Thymus (tissue), 11 donors: ENCODE measurements around the gene SS18L1. TPM values are rescaled to one million over a fixed set of nuclear protein-coding genes. Genes with fewer than 3 reads are reported as not detected.

Experiments
- DNase-seq, 9 donors: peaks; one replicate each; pipeline ENCODE4 v3.0.0-alpha.2; 2013; ENCODE audit warnings: low spot score in 9 of 9, low read depth in 6 of 9, missing footprints in 1 of 9
- H3K27ac ChIP-seq, 2 donors: one replicate each; pipeline ENCODE4 v1.5.1; 2013; ENCODE audit warnings: control low read depth in 1 of 2, low read depth in 1 of 2, low read length in 1 of 2, mild to moderate bottlenecking in 1 of 2, moderate library complexity in 1 of 2
- H3K27me3 ChIP-seq, 2 donors: one replicate each; pipeline ENCODE4 v1.5.1; 2013; ENCODE audit warnings: low read length in 1 of 2; ENCODE audit not compliant: control insufficient read depth in 2 of 2, insufficient read depth in 1 of 2
- H3K36me3 ChIP-seq, 2 donors: one replicate each; pipeline ENCODE4 v1.5.1; 2013; ENCODE audit warnings: low read length in 1 of 2, mild to moderate bottlenecking in 1 of 2, moderate library complexity in 1 of 2; ENCODE audit not compliant: control insufficient read depth in 2 of 2, insufficient read depth in 2 of 2
- H3K4me1 ChIP-seq, 2 donors: one replicate each; pipeline ENCODE4 v1.5.1; 2013; ENCODE audit warnings: low read length in 2 of 2; ENCODE audit not compliant: control insufficient read depth in 2 of 2, insufficient read depth in 2 of 2
- H3K4me3 ChIP-seq, 2 donors: one replicate each; pipeline ENCODE4 v1.5.1; 2013; ENCODE audit warnings: low read length in 2 of 2, control low read depth in 1 of 2, mild to moderate bottlenecking in 1 of 2
- H3K9me3 ChIP-seq, 2 donors: one replicate each; pipeline ENCODE4 v1.5.1; 2013; ENCODE audit warnings: low read length in 1 of 2, mild to moderate bottlenecking in 1 of 2; ENCODE audit not compliant: control insufficient read depth in 2 of 2, insufficient read depth in 1 of 2
- WGBS: extraction: QIAGEN DNeasy Blood & Tissue Kit; methylation state at CpG from one replicate; pipeline ENCODE4 v1.1.7; 2013; 5-methylcytosine and 5-hydroxymethylcytosine counted together
- polyA plus RNA-seq: library from polyadenylated mRNA; stranded (reverse); fragments of 200-250 nt; gene quantifications from one replicate; pipeline ENCODE4 v1.2.3, GENCODE V29; 2013
- total RNA-seq: library from RNA; stranded (reverse); fragments of 120-200 nt; gene quantifications from one replicate; pipeline ENCODE4 v1.2.4, GENCODE V29; 2013
- donor health status: healthy.

SS18L1 gene
- total and polyA plus RNA-seq, 2 donors: 6.2 to 22.3 TPM

DNA sequence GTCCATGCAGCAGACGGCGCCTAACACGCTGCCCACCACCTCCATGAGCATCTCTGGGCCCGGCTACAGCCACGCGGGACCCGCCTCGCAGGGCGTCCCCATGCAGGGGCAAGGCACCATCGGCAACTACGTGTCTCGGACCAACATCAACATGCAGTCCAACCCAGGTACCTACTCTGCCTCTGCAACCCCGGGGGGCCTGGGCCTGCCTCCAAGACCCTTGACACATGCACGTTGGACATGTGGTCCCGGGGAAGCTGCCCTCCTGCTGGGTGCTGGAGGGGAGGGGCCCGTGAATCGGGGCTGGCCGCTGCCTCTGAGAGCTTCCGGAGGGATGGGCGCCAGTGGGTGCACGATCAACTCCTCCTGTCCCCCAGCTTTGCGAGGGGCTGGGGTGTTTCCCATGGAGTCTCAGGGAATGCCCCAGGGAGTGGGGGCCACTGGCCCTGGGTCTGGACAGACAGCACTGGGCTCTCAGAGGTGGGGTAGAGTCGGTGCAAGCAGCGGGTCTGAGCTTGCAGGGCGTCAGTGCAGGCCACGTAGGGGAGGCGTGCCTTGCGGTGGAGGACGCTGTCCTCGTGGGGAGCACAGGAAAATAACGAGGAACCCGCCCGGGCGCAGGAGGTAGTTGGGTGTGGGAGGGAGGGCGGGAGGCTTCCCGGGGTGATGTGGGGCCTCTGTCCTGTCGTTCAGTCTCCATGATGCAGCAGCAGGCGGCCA is 19.4 kb downstream of the SS18L1 start:
- peaks cover 38 to 77% of the 10 kb centered on the region in 2 donors for H3K36me3 ChIP-seq
- no peak for DNase-seq
- H3K27ac ChIP-seq: no peak overlapping the region
- no peak overlapping the region for H3K4me3 ChIP-seq
- no peaks in the 10 kb centered on the region for H3K4me1 ChIP-seq
- H3K27me3 ChIP-seq: no peaks in the 10 kb centered on the region
- H3K9me3 ChIP-seq: no peaks in the 10 kb centered on the region
- WGBS: 96% methylated on average over 38 of the region's 38 CpGs

DNA sequence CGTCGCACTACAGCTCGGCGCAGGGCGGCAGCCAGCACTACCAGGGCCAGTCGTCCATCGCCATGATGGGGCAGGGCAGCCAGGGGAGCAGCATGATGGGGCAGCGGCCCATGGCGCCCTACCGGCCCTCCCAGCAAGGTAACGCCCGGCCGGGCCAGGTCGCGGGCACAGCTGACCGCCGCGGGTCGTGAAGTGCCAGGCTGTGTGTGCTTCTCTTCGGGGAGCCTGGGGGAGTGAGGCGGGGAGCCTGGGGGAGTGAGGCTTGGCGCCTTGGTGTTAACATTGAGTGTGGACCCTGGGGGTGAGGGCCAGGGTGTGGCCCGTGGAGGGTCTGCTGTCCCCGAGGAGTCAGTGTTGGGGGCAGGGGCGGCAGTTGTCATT is 19.9 kb downstream of the SS18L1 start:
- no peaks in the 10 kb centered on the region for H3K4me1 ChIP-seq
- 97% methylated on average over 25 of the region's 25 CpGs for WGBS
- no peaks in the 10 kb centered on the region for H3K27me3 ChIP-seq
- no peaks in the 10 kb centered on the region for H3K9me3 ChIP-seq
- H3K27ac ChIP-seq: no peak overlapping the region
- no peak for DNase-seq
- H3K4me3 ChIP-seq: no peak overlapping the region
- H3K36me3 ChIP-seq: peaks cover 43 to 80% of the 10 kb centered on the region in 2 donors

DNA sequence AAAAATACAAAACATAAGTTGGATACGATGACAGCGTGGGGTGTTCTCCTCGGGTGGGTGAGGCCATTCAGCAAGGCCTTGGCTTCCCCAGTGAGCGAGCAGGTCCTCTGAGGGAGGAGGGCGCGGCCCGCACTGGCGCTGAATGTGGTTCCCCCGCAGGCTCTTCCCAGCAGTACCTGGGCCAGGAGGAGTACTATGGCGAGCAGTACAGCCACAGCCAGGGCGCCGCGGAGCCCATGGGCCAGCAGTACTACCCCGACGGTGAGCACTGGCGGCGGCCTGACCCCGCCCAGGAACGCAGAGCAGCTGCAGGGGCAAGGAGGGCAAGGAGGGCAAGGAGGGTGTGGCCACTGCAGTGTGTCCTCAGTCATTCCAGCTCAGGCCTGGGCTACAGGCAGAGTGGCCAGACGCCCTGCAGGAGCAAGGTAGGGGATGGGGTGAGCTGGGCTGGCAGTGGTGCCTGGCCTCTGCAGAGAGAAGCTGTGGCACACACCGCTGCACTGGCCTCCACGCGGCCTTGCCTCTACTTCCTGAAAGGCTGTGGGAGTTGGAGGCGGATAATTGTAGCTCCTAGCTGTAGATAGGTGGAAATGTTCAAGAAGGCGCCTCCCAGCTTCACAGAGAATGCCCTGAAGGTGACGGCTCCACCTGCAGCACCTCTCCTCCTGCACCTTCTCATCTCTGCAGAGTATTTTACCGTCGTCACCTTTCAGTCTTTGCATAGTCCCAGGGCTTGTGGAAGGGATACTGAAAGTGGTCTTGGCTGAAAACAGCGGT is 20.6 kb downstream of the SS18L1 start:
- WGBS: 97% methylated on average over 29 of the region's 29 CpGs
- no peak for DNase-seq

DNA sequence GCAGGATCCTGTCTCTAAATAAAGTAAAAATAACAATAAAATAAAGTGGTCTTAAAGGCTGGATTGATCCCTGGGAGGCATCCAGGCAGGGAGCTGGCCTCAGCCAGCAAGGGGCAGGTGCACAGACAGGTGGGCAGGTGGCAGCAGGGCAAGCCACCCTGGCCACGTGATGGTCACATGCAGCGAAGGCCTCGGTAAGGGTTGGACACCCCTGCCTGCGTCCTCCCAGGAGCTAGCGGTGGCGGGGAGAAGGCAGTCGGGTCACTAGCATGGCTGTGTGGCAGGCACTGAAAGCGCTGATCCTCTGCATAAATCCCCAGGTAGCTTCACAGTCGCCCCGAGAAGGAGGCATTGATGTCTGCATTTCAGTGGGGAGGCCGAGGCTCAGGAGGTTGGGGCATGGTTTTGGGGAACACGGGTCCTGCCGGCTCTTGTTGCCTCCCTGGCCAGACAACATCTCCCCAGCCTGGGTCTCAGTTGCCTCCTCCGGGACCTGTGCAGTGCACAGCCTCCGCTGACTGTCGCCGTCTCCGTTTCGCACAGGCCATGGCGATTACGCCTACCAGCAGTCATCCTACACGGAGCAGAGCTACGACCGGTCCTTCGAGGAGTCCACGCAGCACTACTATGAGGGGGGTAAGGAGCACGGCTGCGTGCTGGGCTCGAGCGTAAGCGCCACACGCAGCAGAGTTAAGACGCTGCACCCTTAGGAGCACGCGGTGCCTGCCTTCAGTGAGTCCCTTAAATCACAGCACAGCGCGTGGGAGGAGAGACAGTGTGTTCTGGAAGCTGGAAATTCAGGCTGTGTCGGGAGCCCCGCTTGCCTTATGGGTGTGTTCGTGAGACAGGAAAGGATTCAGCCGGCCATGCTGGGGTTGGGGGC is 21.6 kb downstream of the SS18L1 start:
- DNase-seq: no peak
- H3K4me1 ChIP-seq: no peaks in the 10 kb centered on the region
- no peaks in the 10 kb centered on the region for H3K27me3 ChIP-seq
- H3K36me3 ChIP-seq: peaks cover 43 to 75% of the 10 kb centered on the region in 2 donors
- no peak overlapping the region for H3K27ac ChIP-seq
- 98% methylated on average over 41 of the region's 41 CpGs for WGBS
- H3K4me3 ChIP-seq: no peak overlapping the region
- no peaks in the 10 kb centered on the region for H3K9me3 ChIP-seq

More for the DNA sequence above, 20.6 kb downstream of the SS18L1 start:
- Histone ChIP-seq H3K4me3 (no peak overlapping the region), H3K9me3 (no peaks in the 10 kb centered on the region), H3K27ac (no peak overlapping the region), H3K36me3 (peaks cover 46 to 82% of the 10 kb centered on the region in 2 donors), H3K4me1 (no peaks in the 10 kb centered on the region), H3K27me3 (no peaks in the 10 kb centered on the region)

DNA sequence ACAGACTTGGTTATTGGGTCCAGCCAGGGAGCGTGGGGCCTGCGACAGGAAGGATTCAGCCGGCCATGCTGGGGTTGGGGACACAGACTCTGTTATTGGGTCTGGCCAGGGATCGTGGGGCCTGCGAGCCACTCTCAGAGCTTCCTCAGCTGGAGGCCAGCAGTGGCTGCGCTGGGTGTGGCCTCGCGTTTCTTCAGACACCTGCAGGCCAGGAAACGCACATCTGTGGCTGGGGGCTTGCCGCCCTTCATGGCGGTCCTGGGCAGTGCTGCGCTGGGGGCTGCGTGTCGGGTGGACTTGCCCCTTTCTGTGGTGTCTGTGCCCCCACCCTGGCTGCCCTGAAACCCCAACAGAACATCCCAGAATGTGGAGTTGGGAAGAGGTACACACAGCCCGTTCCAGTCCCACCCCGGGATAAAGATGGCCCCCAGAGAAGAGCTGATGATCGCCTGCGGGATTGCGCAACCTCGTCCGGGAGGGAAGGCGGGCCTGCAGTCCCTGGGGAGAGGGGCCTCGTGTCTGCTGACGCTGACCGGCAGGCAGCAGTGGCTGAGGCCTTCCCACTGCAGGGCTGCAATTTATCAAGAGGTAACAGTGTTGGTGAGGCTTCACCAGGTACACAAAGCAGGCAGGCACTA is 22.3 kb downstream of the SS18L1 start:
- H3K4me1 ChIP-seq: no peaks in the 10 kb centered on the region
- DNase-seq: no peak
- no peaks in the 10 kb centered on the region for H3K9me3 ChIP-seq
- no peaks in the 10 kb centered on the region for H3K27me3 ChIP-seq
- H3K36me3 ChIP-seq: peaks cover 43 to 77% of the 10 kb centered on the region in 2 donors
- WGBS: 96% methylated on average over 25 of the region's 25 CpGs
- H3K4me3 ChIP-seq: no peak overlapping the region
- H3K27ac ChIP-seq: no peak overlapping the region

DNA sequence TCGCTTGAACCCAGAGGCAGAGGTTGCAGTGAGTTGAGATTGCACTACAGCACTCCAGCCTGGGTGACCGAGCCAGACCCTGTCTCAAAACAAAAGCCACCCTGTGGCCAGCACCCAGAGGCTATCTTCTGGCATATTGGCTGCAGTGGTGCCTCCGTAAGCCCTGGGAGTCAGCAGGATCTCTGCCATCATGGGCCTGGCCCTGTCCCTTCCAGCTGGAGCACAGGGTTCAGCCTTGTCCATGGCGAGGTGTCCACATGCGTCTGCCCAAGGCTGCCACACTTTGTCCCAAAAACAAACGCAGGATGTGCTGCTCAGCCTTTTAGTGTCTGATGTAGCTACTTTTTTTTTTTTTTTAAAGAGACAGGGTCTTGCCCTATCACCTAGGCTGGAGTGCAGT is 23.9 kb downstream of the SS18L1 start:
- Histone ChIP-seq H3K27me3 (no peaks in the 10 kb centered on the region), H3K9me3 (no peaks in the 10 kb centered on the region), H3K4me3 (no peak overlapping the region), H3K36me3 (peaks cover 35 to 65% of the 10 kb centered on the region in 2 donors), H3K27ac (no peak overlapping the region), H3K4me1 (no peaks in the 10 kb centered on the region)
- WGBS: 97% methylated on average over 6 of the region's 6 CpGs
- no peak for DNase-seq

DNA sequence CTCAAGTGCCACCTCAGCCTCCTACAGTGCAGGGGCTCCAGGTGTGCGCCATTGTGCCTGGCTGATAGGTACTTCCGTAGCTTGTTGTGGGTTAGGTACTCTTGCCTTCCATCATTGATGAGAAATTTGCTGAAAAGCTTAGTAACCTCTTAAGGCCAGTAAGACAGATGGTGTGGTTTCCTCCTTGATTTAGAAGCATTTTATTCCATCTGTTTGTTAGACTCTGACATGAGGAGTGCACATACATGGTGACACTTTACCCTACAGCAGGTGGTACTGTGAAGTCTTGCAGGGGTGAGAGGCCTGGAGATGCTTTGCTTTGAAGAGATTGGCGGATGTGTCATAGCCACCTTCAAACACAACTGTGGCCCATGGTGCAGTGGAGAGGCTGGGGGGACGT is 24.5 kb downstream of the SS18L1 start:
- H3K27me3 ChIP-seq: no peaks in the 10 kb centered on the region
- WGBS: 81% methylated on average over 4 of the region's 4 CpGs
- no peak for DNase-seq
- H3K4me1 ChIP-seq: no peaks in the 10 kb centered on the region
- no peak overlapping the region for H3K27ac ChIP-seq
- H3K4me3 ChIP-seq: no peak overlapping the region
- peaks cover 35 to 65% of the 10 kb centered on the region in 2 donors for H3K36me3 ChIP-seq
- H3K9me3 ChIP-seq: no peaks in the 10 kb centered on the region

DNA sequence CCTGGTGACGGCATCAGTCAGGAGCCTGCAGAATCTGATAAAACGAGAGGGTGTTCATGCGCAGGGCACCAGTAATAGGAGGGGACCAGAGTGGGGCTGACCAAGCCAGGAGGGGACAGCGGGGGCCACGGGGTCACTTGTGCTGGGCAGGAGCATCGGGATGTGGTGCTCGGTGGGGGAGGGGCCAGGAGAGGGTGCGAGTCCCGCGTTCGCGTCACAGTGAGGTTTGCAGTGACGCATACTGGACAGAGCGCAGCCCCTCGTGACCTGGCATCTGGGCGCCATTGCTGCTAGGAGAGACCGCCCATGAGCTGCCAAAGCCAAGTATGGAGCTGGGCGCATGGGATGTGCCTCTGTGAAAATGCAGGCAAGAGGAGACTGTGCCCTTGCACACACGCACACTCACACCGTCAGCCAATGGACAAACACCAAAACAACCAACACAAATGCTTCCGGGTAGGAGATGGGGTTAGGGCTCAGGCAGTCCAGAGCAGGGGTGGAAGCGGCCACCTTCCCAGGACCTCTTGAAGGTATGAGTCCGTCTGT is 25.4 kb downstream of the SS18L1 start:
- no peak overlapping the region for H3K27ac ChIP-seq
- peaks cover 31 to 62% of the 10 kb centered on the region in 2 donors for H3K36me3 ChIP-seq
- 99% methylated on average over 23 of the region's 23 CpGs for WGBS
- H3K9me3 ChIP-seq: no peaks in the 10 kb centered on the region
- no peaks in the 10 kb centered on the region for H3K27me3 ChIP-seq
- DNase-seq: no peak
- H3K4me3 ChIP-seq: no peak overlapping the region
- no peaks in the 10 kb centered on the region for H3K4me1 ChIP-seq
